Thymus (tissue), 11 donors: ENCODE data around the gene QPRT. TPM values are rescaled to one million over a fixed set of nuclear protein-coding genes. Genes with fewer than 3 reads are reported as not detected.
A peak's percentile ranks its signal among the peaks of the same experiment; 100 is the strongest.
"Not testable (repeated sequence)": the region's sequence is repeated elsewhere in the genome, so short reads cannot be mapped to it uniquely, and the experiment has no call there.

ENCODE experiments used
- DNase-seq, 9 donors: peaks; one replicate each; pipeline ENCODE4 v3.0.0-alpha.2; 2013; ENCODE audit warnings: low spot score in 9 of 9, low read depth in 6 of 9, missing footprints in 1 of 9
- H3K27ac ChIP-seq, 2 donors: one replicate each; pipeline ENCODE4 v1.5.1; 2013; ENCODE audit warnings: control low read depth in 1 of 2, low read depth in 1 of 2, low read length in 1 of 2, mild to moderate bottlenecking in 1 of 2, moderate library complexity in 1 of 2
- H3K27me3 ChIP-seq, 2 donors: one replicate each; pipeline ENCODE4 v1.5.1; 2013; ENCODE audit warnings: low read length in 1 of 2; ENCODE audit not compliant: control insufficient read depth in 2 of 2, insufficient read depth in 1 of 2
- H3K36me3 ChIP-seq, 2 donors: one replicate each; pipeline ENCODE4 v1.5.1; 2013; ENCODE audit warnings: low read length in 1 of 2, mild to moderate bottlenecking in 1 of 2, moderate library complexity in 1 of 2; ENCODE audit not compliant: control insufficient read depth in 2 of 2, insufficient read depth in 2 of 2
- H3K4me1 ChIP-seq, 2 donors: one replicate each; pipeline ENCODE4 v1.5.1; 2013; ENCODE audit warnings: low read length in 2 of 2; ENCODE audit not compliant: control insufficient read depth in 2 of 2, insufficient read depth in 2 of 2
- H3K4me3 ChIP-seq, 2 donors: one replicate each; pipeline ENCODE4 v1.5.1; 2013; ENCODE audit warnings: low read length in 2 of 2, control low read depth in 1 of 2, mild to moderate bottlenecking in 1 of 2
- H3K9me3 ChIP-seq, 2 donors: one replicate each; pipeline ENCODE4 v1.5.1; 2013; ENCODE audit warnings: low read length in 1 of 2, mild to moderate bottlenecking in 1 of 2; ENCODE audit not compliant: control insufficient read depth in 2 of 2, insufficient read depth in 1 of 2
- WGBS: extraction: QIAGEN DNeasy Blood & Tissue Kit; methylation state at CpG from one replicate; pipeline ENCODE4 v1.1.7; 2013; 5-methylcytosine and 5-hydroxymethylcytosine counted together
- polyA plus RNA-seq: library from polyadenylated mRNA; stranded (reverse); fragments of 200-250 nt; gene quantifications from one replicate; pipeline ENCODE4 v1.2.3, GENCODE V29; 2013
- total RNA-seq: library from RNA; stranded (reverse); fragments of 120-200 nt; gene quantifications from one replicate; pipeline ENCODE4 v1.2.4, GENCODE V29; 2013
- donor health status: healthy.

QPRT gene
- total and polyA plus RNA-seq, 2 donors = 8.6 to 16.9 TPM

GRCh38 chr16:29731768-29732601 is 53.0 kb downstream of the QPRT start:
- WGBS = 84% methylated on average over 13 of the region's 13 CpGs
- not testable (repeated sequence) for DNase-seq, H3K4me3 ChIP-seq, H3K36me3 ChIP-seq, H3K9me3 ChIP-seq, H3K27me3 ChIP-seq, H3K27ac ChIP-seq, H3K4me1 ChIP-seq

GRCh38 chr16:29734786-29735185 is 55.8 kb downstream of the QPRT start:
- H3K4me1 ChIP-seq = peaks cover 4 to 16% of the 10 kb centered on the region in 2 donors
- WGBS = 0% methylated on average over 1 of the region's 1 CpG
- DNase-seq = no peak

DNA sequence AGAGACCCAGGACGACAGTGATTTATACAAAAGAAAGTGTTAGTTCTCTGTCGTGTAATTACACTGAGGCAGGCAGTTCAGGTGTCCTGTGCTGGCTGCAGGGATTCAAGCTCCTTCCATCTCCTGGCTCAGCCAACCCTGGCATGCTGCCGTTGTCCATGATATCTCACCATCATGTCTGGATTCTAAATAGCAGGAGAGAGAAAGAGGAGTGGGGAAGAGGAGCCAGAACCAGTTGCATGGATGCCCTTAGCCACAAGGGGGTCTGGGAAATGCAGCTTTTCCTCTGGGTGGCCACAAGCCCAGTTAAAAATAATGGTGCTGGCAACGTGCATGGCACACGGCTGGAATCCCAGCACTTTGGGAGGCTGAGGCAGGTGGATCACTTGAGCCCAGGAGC is 57.1 kb downstream of the QPRT start:
- 83% methylated on average over 5 of the region's 5 CpGs for WGBS
- DNase-seq = no peak
- peaks cover 4 to 22% of the 10 kb centered on the region in 2 donors for H3K4me1 ChIP-seq

More at GRCh38 chr16:29734786-29735185, 55.8 kb downstream of the QPRT start:
- Histone ChIP-seq H3K9me3 (no peaks in the 10 kb centered on the region), H3K27me3 (no peaks in the 10 kb centered on the region), H3K4me3 (no peak overlapping the region), H3K27ac (no peak overlapping the region), H3K36me3 (no peaks in the 10 kb centered on the region)

GRCh38 chr16:29736764-29737163 is 57.8 kb downstream of the QPRT start:
- peaks cover 4 to 28% of the 10 kb centered on the region in 2 donors for H3K4me1 ChIP-seq
- H3K4me3 ChIP-seq = no peak overlapping the region
- DNase-seq = no peak
- H3K9me3 ChIP-seq = no peaks in the 10 kb centered on the region
- no peaks in the 10 kb centered on the region for H3K36me3 ChIP-seq
- WGBS = 85% methylated on average over 6 of the region's 6 CpGs
- H3K27ac ChIP-seq = no peak overlapping the region
- H3K27me3 ChIP-seq = no peaks in the 10 kb centered on the region

More for the DNA sequence above, 57.1 kb downstream of the QPRT start:
- H3K9me3 ChIP-seq = no peaks in the 10 kb centered on the region
- H3K27me3 ChIP-seq = no peaks in the 10 kb centered on the region
- H3K27ac ChIP-seq = no peak overlapping the region
- H3K4me3 ChIP-seq = no peak overlapping the region
- H3K36me3 ChIP-seq = no peaks in the 10 kb centered on the region

GRCh38 chr16:29737713-29738112 is 58.7 kb downstream of the QPRT start:
- no peak for DNase-seq
- 84% methylated on average over 5 of the region's 5 CpGs for WGBS
- Histone ChIP-seq H3K27me3 (no peaks in the 10 kb centered on the region), H3K9me3 (no peaks in the 10 kb centered on the region), H3K36me3 (peaks cover 0 to 2% of the 10 kb centered on the region in 2 donors), H3K27ac (peak overlapping the region in 1 of 2 donors; percentile 72), H3K4me1 (peaks cover 4 to 31% of the 10 kb centered on the region in 2 donors), H3K4me3 (no peak overlapping the region)

GRCh38 chr16:29738514-29738913 is 59.5 kb downstream of the QPRT start:
- peaks cover 7 to 8% of the 10 kb centered on the region in 2 donors for H3K36me3 ChIP-seq
- WGBS = 45% methylated on average over 2 of the region's 2 CpGs
- H3K4me3 ChIP-seq = no peak overlapping the region
- no peaks in the 10 kb centered on the region for H3K27me3 ChIP-seq
- DNase-seq = peak in 7 of 9 donors; percentile 40 to 82 (median 55)
- H3K27ac ChIP-seq = peak overlapping the region; percentile 65 to 72
- no peaks in the 10 kb centered on the region for H3K9me3 ChIP-seq
- H3K4me1 ChIP-seq = peaks cover 4 to 35% of the 10 kb centered on the region in 2 donors

DNA sequence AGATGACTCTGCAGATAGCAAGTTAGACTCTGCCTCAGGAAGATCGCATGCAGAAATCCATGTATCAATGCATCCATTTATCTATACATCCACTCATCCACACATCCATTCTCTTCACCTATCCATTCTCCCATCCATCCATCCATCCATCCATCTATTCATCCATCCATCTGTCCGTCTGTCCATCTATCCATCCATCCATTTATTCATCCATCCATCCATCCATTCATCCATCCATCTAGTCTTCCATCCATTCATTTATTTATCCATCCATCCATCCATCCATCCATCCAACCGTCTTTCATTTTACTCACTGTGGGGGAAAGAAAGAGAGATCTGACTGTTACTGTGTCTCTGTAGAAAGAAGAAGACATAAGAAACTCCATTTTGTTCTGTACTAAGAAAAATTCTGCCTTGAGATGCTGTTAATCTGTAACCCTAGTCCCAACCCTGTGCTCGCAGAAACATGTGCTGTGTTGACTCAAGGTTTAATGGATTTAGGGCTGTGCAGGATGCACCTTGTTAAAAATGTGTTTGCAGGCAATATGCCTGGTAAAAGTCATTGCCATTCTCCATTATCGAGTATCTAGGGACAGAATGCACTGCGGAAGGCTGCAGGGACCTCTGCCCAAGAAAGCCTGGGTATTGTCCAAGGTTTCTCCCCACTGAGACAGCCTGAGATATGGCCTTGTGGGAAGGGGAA is 61.1 kb downstream of the QPRT start:
- H3K4me1 ChIP-seq = peaks cover 13 to 51% of the 10 kb centered on the region in 2 donors
- peaks cover 13 to 20% of the 10 kb centered on the region in 2 donors for H3K36me3 ChIP-seq
- H3K27ac ChIP-seq, H3K9me3 ChIP-seq, H3K27me3 ChIP-seq, DNase-seq, H3K4me3 ChIP-seq: not testable (repeated sequence)
- 93% methylated on average over 6 of the region's 6 CpGs for WGBS

- DNase-seq, H3K4me3 ChIP-seq, H3K27me3 ChIP-seq, H3K27ac ChIP-seq, H3K9me3 ChIP-seq: not testable (repeated sequence)
- peaks cover 13 to 56% of the 10 kb centered on the region in 2 donors for H3K4me1 ChIP-seq
- H3K36me3 ChIP-seq = peaks cover 13 to 20% of the 10 kb centered on the region in 2 donors
- 78% methylated on average over 11 of the region's 11 CpGs for WGBS
Measured at GRCh38 chr16:29740630-29741015, 61.6 kb downstream of the QPRT start.

- Histone ChIP-seq H3K9me3 (peaks cover 0 to 8% of the 10 kb centered on the region in 2 donors), H3K4me3 (no peak overlapping the region), H3K27ac (no peak overlapping the region), H3K27me3 (no peaks in the 10 kb centered on the region), H3K36me3 (peaks cover 13 to 20% of the 10 kb centered on the region in 2 donors), H3K4me1 (peaks cover 26 to 69% of the 10 kb centered on the region in 2 donors)
- no peak for DNase-seq
- 85% methylated on average over 7 of the region's 7 CpGs for WGBS
Measured at GRCh38 chr16:29742683-29743275, 63.8 kb downstream of the QPRT start.
